PFSK-1 (cell line): ENCODE measurements around the gene PRRG1.

Experiments used
- SIN3A ChIP-seq: IDR thresholded peaks from 2 replicates; pipeline ENCODE4 v1.6.1; 2012; ENCODE audit warnings: mild to moderate bottlenecking, low read length, moderate library complexity, borderline replicate concordance; ENCODE audit not compliant: insufficient read depth
- TF ChIP-seq, protein P1 (sequence below), 2 experiments: IDR thresholded peaks; 2 replicates each; pipeline versions ENCODE4 v1.6.1 to v1.8.0; 2011 to 2012; ENCODE audit warnings: low read depth in 2 of 2, low read length in 2 of 2, control low read depth in 1 of 2, inconsistent platforms in 1 of 2, mild to moderate bottlenecking in 1 of 2, moderate library complexity in 1 of 2; ENCODE audit not compliant: insufficient read depth in 1 of 2

GRCh38 chrX:37361596-37361995 lies 12.4 kb downstream of the PRRG1 start:
- TF ChIP-seq, protein P1, sequence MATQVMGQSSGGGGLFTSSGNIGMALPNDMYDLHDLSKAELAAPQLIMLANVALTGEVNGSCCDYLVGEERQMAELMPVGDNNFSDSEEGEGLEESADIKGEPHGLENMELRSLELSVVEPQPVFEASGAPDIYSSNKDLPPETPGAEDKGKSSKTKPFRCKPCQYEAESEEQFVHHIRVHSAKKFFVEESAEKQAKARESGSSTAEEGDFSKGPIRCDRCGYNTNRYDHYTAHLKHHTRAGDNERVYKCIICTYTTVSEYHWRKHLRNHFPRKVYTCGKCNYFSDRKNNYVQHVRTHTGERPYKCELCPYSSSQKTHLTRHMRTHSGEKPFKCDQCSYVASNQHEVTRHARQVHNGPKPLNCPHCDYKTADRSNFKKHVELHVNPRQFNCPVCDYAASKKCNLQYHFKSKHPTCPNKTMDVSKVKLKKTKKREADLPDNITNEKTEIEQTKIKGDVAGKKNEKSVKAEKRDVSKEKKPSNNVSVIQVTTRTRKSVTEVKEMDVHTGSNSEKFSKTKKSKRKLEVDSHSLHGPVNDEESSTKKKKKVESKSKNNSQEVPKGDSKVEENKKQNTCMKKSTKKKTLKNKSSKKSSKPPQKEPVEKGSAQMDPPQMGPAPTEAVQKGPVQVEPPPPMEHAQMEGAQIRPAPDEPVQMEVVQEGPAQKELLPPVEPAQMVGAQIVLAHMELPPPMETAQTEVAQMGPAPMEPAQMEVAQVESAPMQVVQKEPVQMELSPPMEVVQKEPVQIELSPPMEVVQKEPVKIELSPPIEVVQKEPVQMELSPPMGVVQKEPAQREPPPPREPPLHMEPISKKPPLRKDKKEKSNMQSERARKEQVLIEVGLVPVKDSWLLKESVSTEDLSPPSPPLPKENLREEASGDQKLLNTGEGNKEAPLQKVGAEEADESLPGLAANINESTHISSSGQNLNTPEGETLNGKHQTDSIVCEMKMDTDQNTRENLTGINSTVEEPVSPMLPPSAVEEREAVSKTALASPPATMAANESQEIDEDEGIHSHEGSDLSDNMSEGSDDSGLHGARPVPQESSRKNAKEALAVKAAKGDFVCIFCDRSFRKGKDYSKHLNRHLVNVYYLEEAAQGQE (IDR thresholded peaks at IDR 0.05; ENCODE audit: insufficient read depth in 1 of 2, low read depth in 2 of 2, low read length in 2 of 2) = no peak
- no peak for TF ChIP-seq SIN3A
